Hematopoietic multipotent progenitor cell (in vitro differentiated cells): ENCODE results near the gene CAST. TPM values are rescaled to one million over a fixed set of nuclear protein-coding genes. Genes with fewer than 3 reads are reported as not detected.
"Not testable (repeated sequence)": the region's sequence is repeated elsewhere in the genome, so short reads cannot be mapped to it uniquely, and the experiment has no call there.

ENCODE experiments used
- DNase-seq, 3 donors: peaks; one replicate each; pipeline ENCODE4 v3.0.0-alpha.2; 2011 to 2015; ENCODE audit warnings: low read depth in 2 of 3, low spot score in 2 of 3
- total RNA-seq: library from RNA; depleted of rRNA; stranded (reverse); fragments of >200 nt; gene quantifications from one replicate; pipeline ENCODE4 v1.2.3, GENCODE V29; 2012

The CAST gene
- total RNA-seq, 1 donor, result 29.9 TPM

- DNase-seq, result peak in 1 of 3 donors; percentile 14
These were observed 80.4 kb downstream of the CAST start for GRCh38 chr5:96742538-96742937.

DNA sequence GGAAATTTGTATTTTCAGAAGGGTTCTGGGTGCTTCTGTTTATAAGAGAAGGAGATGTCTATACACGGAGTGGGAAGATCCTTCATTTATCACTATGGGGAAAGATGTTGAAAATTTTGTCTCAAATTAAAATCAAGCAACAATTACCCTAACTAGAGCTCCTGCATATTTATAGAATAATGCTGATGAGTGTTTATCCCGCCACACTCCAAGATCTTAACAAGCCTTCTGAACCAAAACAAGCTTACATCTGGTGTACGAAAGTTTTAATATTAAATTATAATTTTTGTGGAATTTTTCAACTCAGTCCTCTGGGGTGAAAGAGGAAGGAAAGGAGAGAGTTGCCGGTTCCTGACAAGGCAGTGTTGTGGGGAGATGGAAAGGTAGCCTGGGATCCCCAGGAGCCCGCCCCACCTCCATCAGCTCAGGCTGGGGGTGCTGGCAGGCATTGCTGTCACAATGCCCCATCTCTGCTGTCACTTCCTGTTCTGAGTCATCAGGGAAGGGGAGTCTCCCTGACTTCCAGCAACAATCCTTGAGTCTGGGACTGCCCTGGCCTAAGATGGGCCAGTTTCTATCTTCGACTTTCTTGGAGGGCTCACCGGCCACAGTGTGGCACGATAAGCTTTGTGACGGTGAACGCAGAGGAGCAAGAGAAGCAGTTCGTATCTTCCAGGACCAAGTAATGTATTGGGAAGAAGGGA, 81.0 kb downstream of the CAST start:
- no peak for DNase-seq

- no peak for DNase-seq
These were observed 81.6 kb downstream of the CAST start for GRCh38 chr5:96743805-96744204.

DNA sequence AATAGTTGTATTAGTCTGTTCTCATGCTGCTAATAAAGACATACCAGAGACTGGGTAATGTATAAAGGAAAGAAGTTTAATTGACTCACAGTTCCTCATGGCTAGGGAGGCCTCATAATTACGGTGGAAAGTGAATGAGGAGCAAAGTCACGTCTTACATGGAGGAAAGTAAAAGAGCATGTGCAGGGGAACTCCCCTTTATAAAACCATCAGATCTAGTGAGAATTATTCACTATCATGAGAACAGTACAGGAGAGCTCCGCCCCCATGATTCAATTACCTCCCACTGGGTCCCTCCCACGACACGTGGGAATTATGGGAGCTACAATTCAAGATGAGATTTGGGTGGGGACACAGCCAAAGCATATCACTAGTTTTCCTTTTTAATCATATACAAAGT, 82.0 kb downstream of the CAST start:
- DNase-seq, result not testable (repeated sequence)

- DNase-seq, result no peak
These were observed 82.8 kb downstream of the CAST start for GRCh38 chr5:96745025-96745424.

GRCh38 chr5:96745844-96746531, 83.8 kb downstream of the CAST start:
- DNase-seq, result no peak

GRCh38 chr5:96747720-96748119, 85.5 kb downstream of the CAST start:
- no peak for DNase-seq

- DNase-seq, result no peak
These were observed 88.1 kb downstream of the CAST start for GRCh38 chr5:96750110-96750822.

GRCh38 chr5:96751203-96752169, 89.3 kb downstream of the CAST start:
- no peak for DNase-seq

DNA sequence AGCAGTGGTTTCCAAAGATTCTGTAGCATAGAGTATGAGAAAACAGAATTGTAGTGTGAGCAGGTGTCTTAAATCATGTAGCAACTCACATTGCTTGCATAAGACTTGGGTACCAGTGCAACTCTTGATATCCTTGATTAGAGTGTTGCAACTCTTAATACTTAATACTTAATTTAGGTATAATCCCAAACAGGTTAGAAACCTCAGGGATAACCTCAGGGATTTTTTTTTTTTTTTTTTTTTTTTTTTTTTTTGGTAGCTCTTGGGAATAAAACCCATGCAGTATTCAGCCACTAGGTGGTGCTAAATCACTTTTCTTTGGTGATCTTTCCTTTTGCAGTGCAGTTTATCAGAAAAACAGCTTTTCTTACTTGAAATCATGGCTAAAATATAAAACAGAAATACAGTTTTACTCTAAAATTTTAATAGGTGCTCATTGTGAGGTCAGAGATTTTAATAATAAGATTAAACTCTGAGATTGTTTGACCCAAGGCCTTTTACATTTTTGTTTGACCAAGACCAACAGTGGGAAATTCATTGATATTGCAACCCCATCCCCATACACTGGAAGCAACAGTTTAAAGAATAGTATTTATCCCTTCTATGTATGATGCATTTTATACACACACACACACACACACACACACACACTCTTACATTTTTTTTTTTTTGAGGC, 90.3 kb downstream of the CAST start:
- peak; percentile 30 to 82 (median 49) for DNase-seq

GRCh38 chr5:96753017-96753397, 90.8 kb downstream of the CAST start:
- no peak for DNase-seq

GRCh38 chr5:96753848-96754247, 91.7 kb downstream of the CAST start:
- DNase-seq, result no peak

DNA sequence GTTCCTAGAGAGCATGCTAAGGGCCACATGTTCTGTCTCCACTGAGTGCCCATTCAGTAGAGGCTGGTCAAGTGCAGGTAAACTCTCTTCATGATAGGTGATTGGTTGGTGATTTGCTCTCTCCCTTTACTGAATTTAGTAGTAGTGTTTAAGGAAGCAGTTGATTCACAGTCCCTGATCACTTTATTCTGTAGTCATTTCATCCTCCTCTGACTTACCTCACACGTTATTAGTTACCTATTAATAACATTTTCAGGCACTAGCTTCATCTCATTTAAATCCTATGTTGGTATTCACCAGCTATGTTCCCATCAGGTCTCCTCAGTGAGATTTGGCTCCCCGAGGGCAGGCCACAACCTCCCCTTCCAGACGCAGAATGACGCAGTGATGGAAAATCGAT, 93.7 kb downstream of the CAST start:
- DNase-seq, result no peak

DNA sequence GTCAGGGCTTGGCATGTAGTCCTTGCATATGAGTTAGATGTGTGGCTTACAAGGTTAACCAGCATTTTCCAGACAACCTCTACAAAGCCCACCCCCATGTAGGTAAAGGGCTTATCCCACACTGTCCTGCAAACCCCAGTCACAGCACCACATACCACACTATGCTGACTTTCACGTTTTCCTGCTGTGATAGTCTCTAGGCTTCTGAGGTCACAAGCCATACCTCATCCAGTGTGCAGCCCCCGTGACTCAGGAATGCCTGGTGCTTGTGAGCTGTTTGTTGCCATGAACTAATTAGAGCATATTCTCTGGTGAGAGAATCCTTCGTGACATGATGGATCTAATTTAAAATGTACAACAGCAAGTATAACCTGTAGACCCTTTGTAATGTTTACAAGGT, 94.8 kb downstream of the CAST start:
- no peak for DNase-seq

DNA sequence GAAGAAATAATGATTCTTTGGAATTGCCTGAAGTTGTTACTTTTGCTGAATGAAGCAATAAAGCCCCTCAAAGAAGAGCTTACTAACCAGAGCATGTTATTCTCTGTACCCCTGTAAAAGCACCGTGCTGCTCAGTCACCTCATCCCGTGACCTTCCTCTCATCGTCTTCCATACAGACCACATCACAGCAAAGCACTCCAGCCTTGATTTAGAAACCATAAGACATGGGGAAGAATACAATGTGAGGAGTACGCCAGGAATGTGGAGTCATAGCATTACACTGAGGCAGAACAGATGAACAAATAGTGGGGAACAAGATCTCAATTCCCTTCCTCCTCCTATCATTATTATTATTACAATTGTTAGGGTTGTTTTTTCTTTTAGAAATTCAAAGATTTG, 96.4 kb downstream of the CAST start:
- DNase-seq, result no peak

DNA sequence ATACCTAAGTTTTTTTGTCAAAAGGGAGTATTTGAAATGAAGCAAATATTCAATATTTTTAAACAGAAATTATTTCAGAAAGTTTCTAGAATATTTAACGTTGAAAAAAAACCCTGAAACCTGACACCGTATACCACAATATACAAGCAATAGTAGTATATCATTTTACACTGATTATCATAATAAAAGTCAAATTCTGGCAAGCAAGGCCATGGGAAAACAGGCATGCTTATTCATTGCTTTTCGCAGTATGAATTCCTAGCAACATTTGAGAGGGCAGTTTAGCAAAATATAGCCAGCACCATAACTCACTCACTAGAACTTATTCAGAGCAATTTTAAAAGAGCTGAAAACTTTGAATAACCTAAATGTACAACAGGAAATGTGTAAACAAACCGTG, 99.4 kb downstream of the CAST start:
- DNase-seq, result no peak

DNA sequence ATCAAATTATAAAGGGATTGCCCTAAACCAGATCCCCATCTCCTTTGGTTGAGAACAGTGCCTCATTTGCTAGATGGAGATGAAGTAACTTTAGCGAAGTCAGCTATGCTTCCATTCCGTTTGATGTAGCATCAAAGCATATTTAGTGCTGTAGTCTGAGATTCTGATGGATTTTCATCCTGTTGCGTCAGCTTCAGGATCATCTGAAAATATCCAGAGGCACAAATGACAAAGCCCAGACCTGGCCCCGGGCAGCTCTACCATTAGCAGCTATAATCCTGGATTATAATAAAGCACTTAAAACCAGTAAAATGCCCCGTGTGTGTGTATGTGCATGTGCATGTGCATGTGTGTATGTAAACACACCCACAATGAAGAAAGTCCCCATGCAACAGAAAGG, 100.8 kb downstream of the CAST start:
- DNase-seq, result no peak

DNA sequence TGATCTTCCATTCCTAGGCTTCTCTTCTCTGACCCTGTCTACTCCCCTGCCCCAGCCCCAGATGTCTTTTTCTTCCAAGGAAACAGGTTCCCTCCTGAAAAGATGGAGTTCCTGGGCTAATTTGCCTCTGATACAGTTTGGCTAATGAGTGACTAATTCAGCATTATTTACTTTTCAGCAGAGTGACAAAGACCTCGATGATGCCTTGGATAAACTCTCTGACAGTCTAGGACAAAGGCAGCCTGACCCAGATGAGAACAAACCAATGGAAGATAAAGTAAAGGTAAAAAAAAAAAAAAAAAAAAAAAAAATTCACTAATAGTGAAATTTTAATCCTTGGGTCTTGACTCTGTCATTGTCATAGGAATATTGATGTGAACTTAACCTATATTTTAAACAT, 102.9 kb downstream of the CAST start:
- DNase-seq, result no peak

DNA sequence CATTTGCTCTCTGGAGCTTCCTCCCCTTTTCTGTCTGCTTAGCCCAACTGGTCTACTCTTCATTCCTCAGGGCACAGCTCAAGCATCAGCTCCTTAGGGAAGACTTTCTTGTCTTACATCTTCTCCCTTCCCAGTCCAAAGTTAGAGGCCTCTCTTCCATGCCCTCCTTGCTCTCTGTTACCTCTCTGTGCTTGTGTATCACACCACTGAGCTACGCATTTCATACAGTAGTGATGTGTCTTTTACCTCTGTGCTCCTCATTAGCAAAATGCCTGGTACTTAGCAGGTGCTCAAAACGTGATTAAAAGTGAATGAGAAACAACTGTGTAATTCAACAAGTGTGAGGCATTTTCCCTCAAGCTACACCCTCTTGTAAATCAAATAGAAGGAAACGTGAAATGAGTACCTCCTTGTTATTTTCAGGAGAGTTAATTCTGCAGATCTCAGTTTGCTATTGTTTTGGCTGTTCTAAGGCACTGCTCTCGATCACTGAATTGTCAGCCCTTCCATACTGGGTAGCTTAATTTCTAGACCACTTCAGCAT, 106.6 kb downstream of the CAST start:
- no peak for DNase-seq

GRCh38 chr5:96771395-96771794, 109.2 kb downstream of the CAST start:
- no peak for DNase-seq
